Measurements from ENCODE around the gene FOXO1.

DNA sequence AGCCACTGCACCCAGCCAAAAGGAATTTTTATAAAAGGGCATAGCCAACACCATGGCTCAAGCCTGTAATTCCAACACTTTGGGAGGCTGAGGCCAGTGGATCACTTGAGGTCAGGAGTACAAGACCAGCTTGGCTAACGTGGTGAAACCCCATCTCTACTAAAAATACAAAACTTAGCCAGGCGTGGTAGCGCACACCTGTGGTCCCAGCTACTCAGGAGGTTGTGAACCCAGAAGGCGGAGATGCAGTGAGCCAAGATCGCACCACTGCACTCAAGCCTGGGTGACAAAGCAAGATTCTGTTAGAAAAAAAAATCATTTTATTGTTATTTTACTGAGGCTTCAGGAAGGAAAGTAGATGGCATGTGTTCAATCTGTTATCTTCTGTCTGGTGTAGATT is 31.3 kb upstream of the FOXO1 start:
- TF ChIP-seq, protein P1, sequence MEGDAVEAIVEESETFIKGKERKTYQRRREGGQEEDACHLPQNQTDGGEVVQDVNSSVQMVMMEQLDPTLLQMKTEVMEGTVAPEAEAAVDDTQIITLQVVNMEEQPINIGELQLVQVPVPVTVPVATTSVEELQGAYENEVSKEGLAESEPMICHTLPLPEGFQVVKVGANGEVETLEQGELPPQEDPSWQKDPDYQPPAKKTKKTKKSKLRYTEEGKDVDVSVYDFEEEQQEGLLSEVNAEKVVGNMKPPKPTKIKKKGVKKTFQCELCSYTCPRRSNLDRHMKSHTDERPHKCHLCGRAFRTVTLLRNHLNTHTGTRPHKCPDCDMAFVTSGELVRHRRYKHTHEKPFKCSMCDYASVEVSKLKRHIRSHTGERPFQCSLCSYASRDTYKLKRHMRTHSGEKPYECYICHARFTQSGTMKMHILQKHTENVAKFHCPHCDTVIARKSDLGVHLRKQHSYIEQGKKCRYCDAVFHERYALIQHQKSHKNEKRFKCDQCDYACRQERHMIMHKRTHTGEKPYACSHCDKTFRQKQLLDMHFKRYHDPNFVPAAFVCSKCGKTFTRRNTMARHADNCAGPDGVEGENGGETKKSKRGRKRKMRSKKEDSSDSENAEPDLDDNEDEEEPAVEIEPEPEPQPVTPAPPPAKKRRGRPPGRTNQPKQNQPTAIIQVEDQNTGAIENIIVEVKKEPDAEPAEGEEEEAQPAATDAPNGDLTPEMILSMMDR (IDR thresholded peaks at IDR 0.05; ENCODE audit: low read length): no peak
- TF ChIP-seq EZH2 (IDR thresholded peaks at IDR 0.05; ENCODE audit: borderline replicate concordance, low read length): no peak
